ENCODE results near the gene PPP2R3C. TPM values are rescaled to one million over a fixed set of nuclear protein-coding genes. Genes with fewer than 3 reads are reported as not detected.

PPP2R3C gene
- total and polyA plus RNA-seq, 3 experiments from 2014 or later, result 46.9 to 78.6 (median 48.1) TPM

DNA sequence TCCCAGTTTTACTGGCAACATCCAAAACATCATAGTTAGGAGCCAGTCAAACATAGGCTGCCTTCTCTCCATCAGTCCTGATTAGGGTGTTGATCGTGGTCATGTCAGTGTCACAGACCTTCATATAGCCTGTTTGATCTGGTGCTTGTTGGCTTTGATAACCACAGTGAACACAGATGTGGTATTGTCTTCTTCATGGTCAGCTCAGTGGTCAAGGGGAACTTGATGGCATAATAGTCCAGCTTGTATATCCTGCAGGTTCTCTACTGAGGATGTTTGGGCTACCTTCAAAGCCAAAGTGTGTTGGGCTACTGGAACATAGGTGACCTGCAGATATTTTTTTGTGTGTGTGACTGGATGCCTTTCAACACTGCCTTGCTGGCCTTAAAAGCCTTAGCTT lies 22.2 kb upstream of the PPP2R3C start:
- Mint-ChIP-seq H3K36me3 (peaks cover 3 to 52% (median 5%) of the 10 kb centered on the region in 3 donors), H3K27ac (peak overlapping the region in 2 of 8 donors; percentile 51 to 79), H3K4me1 (peaks cover 3 to 24% (median 19%) of the 10 kb centered on the region in 3 donors), H3K27me3 (no peaks in the 10 kb centered on the region), H3K9me3 (no peaks in the 10 kb centered on the region), H3K4me3 (no peak overlapping the region)
- H3K27me3 ChIP-seq (ENCODE audit: insufficient read depth, low read length, poor library complexity, severe bottlenecking), result no peaks in the 10 kb centered on the region
- H3K27ac ChIP-seq (ENCODE audit: low read depth, low read length), result no peak overlapping the region
- no peaks in the 10 kb centered on the region for H3K9me3 ChIP-seq (ENCODE audit: low read length)
- H3K36me3 ChIP-seq (ENCODE audit: insufficient read depth, low read length), result no peaks in the 10 kb centered on the region
- ChIA-PET POLR2A (interaction anchor here (1.5 kb wide), 1 partner anchor 273 kb away, joined by 3 read pairs; no protein-coding TSS in a partner anchor), CTCF (interaction anchor here (1.2 to 15.7 kb wide), 3 partner anchors 261 to 287 kb away, joined by 3 to 273 read pairs (median 5); partner anchors contain the start of gene NFKBIA)
- DNase-seq, result no peak
- no peak overlapping the region for H3K4me3 ChIP-seq (ENCODE audit: low read length)
- peaks cover 3% of the 10 kb centered on the region for H3K4me1 ChIP-seq (ENCODE audit: insufficient read depth, low read length)

DNA sequence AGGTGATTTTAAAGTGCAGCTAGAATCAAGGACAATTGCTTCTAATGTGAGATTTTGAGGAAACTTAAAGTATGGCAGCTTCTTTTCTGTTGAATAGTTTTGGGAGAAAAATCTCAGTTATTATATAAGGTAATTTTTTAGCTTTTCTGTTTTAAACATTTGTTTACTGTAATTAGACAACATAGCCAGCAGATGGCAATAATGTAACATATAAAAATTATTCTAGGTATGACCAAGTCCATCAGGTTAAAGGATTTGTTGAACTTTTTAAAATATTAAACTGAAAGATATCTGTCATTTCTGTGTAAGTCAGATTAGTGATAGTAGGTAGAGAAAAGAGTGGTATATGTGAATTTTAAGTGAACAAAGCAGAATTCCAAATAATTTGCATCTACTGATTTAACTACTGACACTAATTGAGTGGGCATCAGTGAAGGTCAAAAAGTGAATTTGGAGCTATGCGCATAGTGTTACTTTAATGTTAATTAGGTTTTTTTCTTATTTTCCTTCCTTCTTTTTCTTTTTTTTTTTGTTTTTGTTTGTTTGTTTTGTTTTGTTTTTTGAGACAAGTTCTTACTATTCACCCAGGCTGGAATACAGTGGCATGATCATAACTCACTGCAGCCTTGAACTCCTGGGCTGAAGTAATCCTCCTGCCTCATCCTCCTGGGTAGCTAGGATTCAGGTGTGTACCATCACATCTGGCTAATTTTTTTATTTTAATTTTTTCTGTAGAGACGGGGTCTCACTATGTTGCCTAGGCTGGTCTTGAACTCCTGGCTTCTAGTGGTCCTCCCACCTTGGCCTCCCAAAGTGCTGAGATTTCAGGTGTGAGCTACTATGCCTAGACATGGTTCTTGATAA lies 19.2 kb upstream of the PPP2R3C start:
- Histone ChIP-seq H3K36me3 (ENCODE audit: insufficient read depth, low read length) (no peaks in the 10 kb centered on the region), H3K27ac (ENCODE audit: low read depth, low read length) (no peak overlapping the region), H3K27me3 (ENCODE audit: insufficient read depth, low read length, poor library complexity, severe bottlenecking) (no peaks in the 10 kb centered on the region), H3K4me1 (ENCODE audit: insufficient read depth, low read length) (peaks cover 3% of the 10 kb centered on the region), H3K9me3 (ENCODE audit: low read length) (no peaks in the 10 kb centered on the region), H3K4me3 (ENCODE audit: low read length) (no peak overlapping the region)
- Mint-ChIP-seq H3K9me3 (no peaks in the 10 kb centered on the region), H3K4me1 (peaks cover 7 to 32% (median 19%) of the 10 kb centered on the region in 3 donors), H3K27me3 (no peaks in the 10 kb centered on the region), H3K36me3 (peaks cover 2 to 51% (median 5%) of the 10 kb centered on the region in 3 donors), H3K27ac (peak overlapping the region in 7 of 8 donors; percentile 41 to 87 (median 71)), H3K4me3 (no peak overlapping the region)
- CTCF ChIA-PET, result interaction anchor here (0.7 to 15.7 kb wide), 15 partner anchors 10 to 545 kb away, joined by 3 to 273 read pairs (median 5); partner anchors contain the start of genes NFKBIA and PPP2R3C
- POLR2A ChIA-PET, result interaction anchor here (1.1 to 3.1 kb wide), 2 partner anchors 263 to 265 kb away, joined by 3 to 21 read pairs; partner anchors contain the start of gene NFKBIA
- peak in 2 of 5 donors; percentile 20 to 30 for DNase-seq

DNA sequence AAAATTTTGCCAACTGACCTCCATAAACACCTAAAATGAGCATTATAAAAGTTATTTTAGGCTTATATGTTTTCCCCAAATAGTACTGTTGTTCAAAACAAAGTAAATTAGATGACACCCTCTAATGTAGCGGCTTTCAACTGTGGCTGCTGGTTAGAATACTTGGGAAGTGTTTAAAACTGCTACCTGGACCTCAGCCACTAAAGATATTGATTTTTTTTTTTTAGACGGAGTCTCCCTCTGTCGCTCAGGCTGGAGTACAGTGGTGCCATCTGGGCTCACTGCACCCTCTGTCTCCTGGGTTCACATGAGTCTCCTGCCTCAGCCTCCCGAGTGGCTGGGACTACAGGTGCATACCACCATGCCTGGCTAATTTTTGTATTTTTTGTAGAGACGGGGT lies 16.8 kb upstream of the PPP2R3C start:
- Histone ChIP-seq H3K36me3 (ENCODE audit: insufficient read depth, low read length) (peaks cover 3% of the 10 kb centered on the region), H3K27ac (ENCODE audit: low read depth, low read length) (no peak overlapping the region), H3K9me3 (ENCODE audit: low read length) (no peaks in the 10 kb centered on the region), H3K4me3 (ENCODE audit: low read length) (no peak overlapping the region), H3K4me1 (ENCODE audit: insufficient read depth, low read length) (peaks cover 3% of the 10 kb centered on the region), H3K27me3 (ENCODE audit: insufficient read depth, low read length, poor library complexity, severe bottlenecking) (no peaks in the 10 kb centered on the region)
- Mint-ChIP-seq H3K27ac (peak overlapping the region in 3 of 8 donors; percentile 43 to 83 (median 47)), H3K4me1 (peaks cover 15 to 40% (median 28%) of the 10 kb centered on the region in 3 donors), H3K27me3 (no peaks in the 10 kb centered on the region), H3K9me3 (peaks cover 0 to under 1% (median 0%) of the 10 kb centered on the region in 5 donors), H3K4me3 (no peak overlapping the region), H3K36me3 (peaks cover 10 to 59% (median 14%) of the 10 kb centered on the region in 3 donors)
- ChIA-PET CTCF (interaction anchor here (15.7 kb wide), 1 partner anchor 278 kb away, joined by 273 read pairs; no protein-coding TSS in a partner anchor), POLR2A (no interaction called here)
- no peak for DNase-seq

DNA sequence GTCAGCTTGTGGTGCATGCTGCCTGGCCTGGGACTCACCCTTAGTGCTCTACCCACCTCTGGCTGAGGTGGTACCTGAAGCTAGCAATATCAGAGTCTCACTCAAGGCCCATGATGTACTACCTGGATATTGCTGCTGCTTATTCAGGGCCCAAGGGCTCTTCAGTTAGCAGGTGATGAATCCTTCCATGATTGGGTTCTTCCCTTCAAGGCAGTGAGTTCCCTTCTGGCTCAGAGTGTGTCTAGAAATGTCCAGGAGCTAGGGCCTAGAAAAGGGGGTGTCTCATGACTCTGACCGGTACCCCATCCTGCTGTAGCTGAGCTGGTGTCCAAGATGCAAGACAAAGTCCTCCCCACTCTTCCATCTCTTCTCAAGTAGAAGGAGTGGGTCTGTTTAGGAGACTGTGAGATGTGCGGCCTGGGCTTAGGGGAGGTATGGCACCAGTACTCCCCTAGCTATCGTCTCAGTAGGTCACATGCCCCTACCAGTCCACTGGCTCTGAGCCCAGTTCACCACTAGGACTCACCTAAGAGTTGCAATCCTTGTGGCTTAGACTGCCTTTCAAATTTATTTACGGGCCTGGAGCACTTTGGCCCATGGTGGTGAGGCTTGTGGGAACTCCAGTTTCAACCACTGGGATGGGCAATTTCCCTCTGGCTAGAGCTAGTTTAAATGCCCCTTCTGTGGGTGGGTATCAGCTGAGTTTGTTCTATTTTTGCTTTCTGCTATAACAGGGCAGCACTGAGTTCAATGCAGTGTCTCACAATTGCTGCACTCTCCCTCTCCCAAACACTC lies 12.7 kb upstream of the PPP2R3C start:
- POLR2A ChIA-PET, result no interaction called here
- CTCF ChIA-PET, result interaction anchor here (15.7 kb wide), 1 partner anchor 282 kb away, joined by 273 read pairs; no protein-coding TSS in a partner anchor
- H3K36me3 Mint-ChIP-seq, result peaks cover 17 to 62% (median 20%) of the 10 kb centered on the region in 3 donors
- Histone ChIP-seq H3K9me3 (ENCODE audit: low read length) (no peaks in the 10 kb centered on the region), H3K27me3 (ENCODE audit: insufficient read depth, low read length, poor library complexity, severe bottlenecking) (no peaks in the 10 kb centered on the region), H3K36me3 (ENCODE audit: insufficient read depth, low read length) (peaks cover 7% of the 10 kb centered on the region), H3K4me3 (ENCODE audit: low read length) (no peak overlapping the region), H3K27ac (ENCODE audit: low read depth, low read length) (no peak overlapping the region), H3K4me1 (ENCODE audit: insufficient read depth, low read length) (no peaks in the 10 kb centered on the region)
- H3K27me3 Mint-ChIP-seq, result no peaks in the 10 kb centered on the region
- no peak overlapping the region for H3K4me3 Mint-ChIP-seq
- peaks cover 19 to 39% (median 26%) of the 10 kb centered on the region in 3 donors for H3K4me1 Mint-ChIP-seq
- no peak for DNase-seq
- H3K27ac Mint-ChIP-seq, result peak overlapping the region in 6 of 8 donors; percentile 4 to 85 (median 68)
- peaks cover 0 to 3% (median 2%) of the 10 kb centered on the region in 5 donors for H3K9me3 Mint-ChIP-seq

DNA sequence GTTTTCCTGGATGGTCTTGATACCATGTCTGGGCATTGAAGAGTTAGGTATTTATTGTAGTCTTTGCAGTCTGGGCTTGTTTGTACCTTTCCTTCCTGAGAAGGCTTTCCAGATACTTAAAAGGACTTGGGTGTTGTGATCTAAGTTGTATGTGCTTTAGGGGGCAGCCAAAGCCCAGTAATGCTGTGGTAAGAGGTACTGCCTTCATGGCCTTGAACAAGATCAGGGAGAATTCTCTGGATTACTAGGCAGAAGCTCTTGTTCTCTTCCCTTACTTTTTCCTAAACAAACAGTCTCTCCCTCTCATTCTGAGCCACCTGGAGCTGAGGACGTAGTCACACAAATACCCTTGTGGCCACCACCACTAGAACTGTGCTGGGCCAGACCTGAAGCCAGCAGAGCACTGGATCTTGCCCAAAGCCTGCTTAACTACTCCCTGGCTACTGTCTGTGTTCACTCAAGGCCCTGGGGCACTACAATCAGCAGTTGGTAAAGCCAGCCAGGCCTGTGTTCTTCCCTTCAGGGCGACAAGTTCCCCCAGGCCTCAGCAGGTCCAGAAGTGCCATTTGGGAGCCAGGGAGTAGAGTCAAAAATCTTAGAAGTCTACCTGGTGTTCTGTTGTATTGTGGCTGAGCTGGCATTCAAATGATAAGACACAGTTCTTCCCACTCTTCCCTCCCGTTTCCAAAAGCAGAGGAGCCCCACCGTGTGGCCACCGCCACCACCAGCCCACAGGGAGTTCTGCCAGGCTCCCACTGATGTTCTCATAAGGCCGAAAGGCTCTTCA lies 11.9 kb upstream of the PPP2R3C start:
- H3K9me3 Mint-ChIP-seq, result peaks cover 0 to 3% (median 2%) of the 10 kb centered on the region in 5 donors
- H3K9me3 ChIP-seq (ENCODE audit: low read length), result no peaks in the 10 kb centered on the region
- no peaks in the 10 kb centered on the region for H3K27me3 Mint-ChIP-seq
- no peaks in the 10 kb centered on the region for H3K27me3 ChIP-seq (ENCODE audit: insufficient read depth, low read length, poor library complexity, severe bottlenecking)
- H3K36me3 Mint-ChIP-seq, result peaks cover 17 to 62% (median 21%) of the 10 kb centered on the region in 3 donors
- no peak overlapping the region for H3K27ac ChIP-seq (ENCODE audit: low read depth, low read length)
- DNase-seq, result no peak
- H3K27ac Mint-ChIP-seq, result peak overlapping the region; percentile 24 to 85 (median 76)
- ChIA-PET POLR2A (no interaction called here), CTCF (interaction anchor here (15.7 kb wide), 1 partner anchor 283 kb away, joined by 273 read pairs; no protein-coding TSS in a partner anchor)
- H3K4me3 ChIP-seq (ENCODE audit: low read length), result no peak overlapping the region
- H3K4me1 ChIP-seq (ENCODE audit: insufficient read depth, low read length), result no peaks in the 10 kb centered on the region
- peaks cover 22 to 45% (median 26%) of the 10 kb centered on the region in 3 donors for H3K4me1 Mint-ChIP-seq
- no peak overlapping the region for H3K4me3 Mint-ChIP-seq
- H3K36me3 ChIP-seq (ENCODE audit: insufficient read depth, low read length), result peaks cover 7% of the 10 kb centered on the region

DNA sequence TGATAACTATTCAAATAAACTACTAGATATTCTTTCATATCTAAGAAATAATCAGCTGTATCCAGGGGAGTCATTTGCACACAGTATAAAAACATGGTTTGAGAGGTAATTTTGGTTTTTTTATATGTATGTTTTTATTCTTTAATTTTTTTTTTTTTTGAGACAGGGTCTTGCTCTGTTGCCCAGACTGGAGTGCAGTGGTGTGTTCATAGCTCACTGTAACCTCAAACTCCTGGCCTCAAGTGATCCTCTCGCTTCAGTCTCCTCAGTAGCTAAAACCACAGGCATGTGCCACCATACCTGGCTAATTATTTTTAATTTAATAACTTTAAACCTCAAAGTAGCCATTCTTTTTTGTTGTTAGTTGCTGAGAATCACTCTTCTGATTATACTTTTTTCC lies 2.3 kb upstream of the PPP2R3C start:
- H3K27me3 ChIP-seq (ENCODE audit: insufficient read depth, low read length, poor library complexity, severe bottlenecking), result no peaks in the 10 kb centered on the region
- no peaks in the 10 kb centered on the region for H3K9me3 ChIP-seq (ENCODE audit: low read length)
- Mint-ChIP-seq H3K9me3 (no peaks in the 10 kb centered on the region), H3K4me1 (peaks cover 66 to 89% (median 86%) of the 10 kb centered on the region in 3 donors), H3K36me3 (peaks cover 0 to 56% (median 21%) of the 10 kb centered on the region in 3 donors), H3K27me3 (peaks cover 0 to 4% of the 10 kb centered on the region in 2 donors), H3K27ac (peak overlapping the region; percentile 9 to 100 (median 99)), H3K4me3 (peak overlapping the region; percentile 95 to 99 (median 98))
- H3K27ac ChIP-seq (ENCODE audit: low read depth, low read length), result no peak overlapping the region
- H3K4me3 ChIP-seq (ENCODE audit: low read length), result no peak overlapping the region
- no peak for DNase-seq
- no peaks in the 10 kb centered on the region for H3K36me3 ChIP-seq (ENCODE audit: insufficient read depth, low read length)
- POLR2A ChIA-PET, result interaction anchor here (3.0 to 4.1 kb wide), 2 partner anchors 77 to 279 kb away, joined by 23 to 37 read pairs; partner anchors contain the start of genes FAM177A1 and NFKBIA
- CTCF ChIA-PET, result interaction anchor here (1.0 to 2.0 kb wide), 6 partner anchors 10 to 298 kb away, joined by 3 to 9 read pairs (median 3); partner anchors contain the start of gene NFKBIA
- H3K4me1 ChIP-seq (ENCODE audit: insufficient read depth, low read length), result peaks cover 47% of the 10 kb centered on the region

DNA sequence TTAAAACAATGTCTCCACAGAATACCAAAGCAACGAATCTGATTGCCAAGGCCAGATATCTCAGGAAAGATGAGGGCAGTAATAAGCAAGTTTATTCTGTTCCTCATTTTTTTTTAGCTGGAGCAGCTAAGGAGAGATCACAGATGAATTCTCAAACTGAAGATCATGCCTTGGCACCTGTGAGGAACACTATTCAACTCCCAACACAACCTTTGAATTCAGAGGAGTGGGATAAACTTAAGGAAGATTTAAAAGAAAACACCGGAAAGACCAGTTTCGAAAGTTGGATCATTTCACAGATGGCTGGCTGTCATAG lies 1.6 kb upstream of the PPP2R3C start:
- H3K36me3 Mint-ChIP-seq, result peaks cover 0 to 55% (median 17%) of the 10 kb centered on the region in 3 donors

More for the DNA sequence above, 1.6 kb upstream of the PPP2R3C start:
- Mint-ChIP-seq H3K4me1 (peaks cover 63 to 90% (median 90%) of the 10 kb centered on the region in 3 donors), H3K27me3 (peaks cover 0 to 4% of the 10 kb centered on the region in 2 donors), H3K9me3 (no peaks in the 10 kb centered on the region), H3K4me3 (peak overlapping the region; percentile 95 to 99 (median 98)), H3K27ac (peak overlapping the region; percentile 99 to 100 (median 100))
- H3K27ac ChIP-seq (ENCODE audit: low read depth, low read length), result peak overlapping the region; percentile 99
- peak overlapping the region; percentile 95 for H3K4me3 ChIP-seq (ENCODE audit: low read length)
- ChIA-PET CTCF (interaction anchor here (0.6 to 2.0 kb wide), 8 partner anchors 9 to 451 kb away, joined by 3 to 9 read pairs (median 3); partner anchors contain the start of gene NFKBIA), POLR2A (interaction anchor here (0.6 to 4.1 kb wide), 4 partner anchors 25 to 293 kb away, joined by 4 to 37 read pairs (median 16); partner anchors contain the start of genes FAM177A1 and NFKBIA)
- no peaks in the 10 kb centered on the region for H3K36me3 ChIP-seq (ENCODE audit: insufficient read depth, low read length)
- peaks cover 48% of the 10 kb centered on the region for H3K4me1 ChIP-seq (ENCODE audit: insufficient read depth, low read length)
- H3K27me3 ChIP-seq (ENCODE audit: insufficient read depth, low read length, poor library complexity, severe bottlenecking), result no peaks in the 10 kb centered on the region
- no peaks in the 10 kb centered on the region for H3K9me3 ChIP-seq (ENCODE audit: low read length)
- no peak for DNase-seq
